22Rv1 (cell line): ENCODE measurements around the gene MRO.

Experiments
- ZFX ChIP-seq: fragments of 450-650 bp; IDR thresholded peaks from 2 replicates; pipeline ENCODE4 v1.6.1; 2017; ENCODE audit warnings: antibody characterized with exemption, borderline replicate concordance
- TF ChIP-seq, protein P1 (sequence below): fragments of 450-650 bp; IDR thresholded peaks from 2 replicates; pipeline ENCODE4 v1.5.1; 2017; ENCODE audit warnings: mild to moderate bottlenecking

DNA sequence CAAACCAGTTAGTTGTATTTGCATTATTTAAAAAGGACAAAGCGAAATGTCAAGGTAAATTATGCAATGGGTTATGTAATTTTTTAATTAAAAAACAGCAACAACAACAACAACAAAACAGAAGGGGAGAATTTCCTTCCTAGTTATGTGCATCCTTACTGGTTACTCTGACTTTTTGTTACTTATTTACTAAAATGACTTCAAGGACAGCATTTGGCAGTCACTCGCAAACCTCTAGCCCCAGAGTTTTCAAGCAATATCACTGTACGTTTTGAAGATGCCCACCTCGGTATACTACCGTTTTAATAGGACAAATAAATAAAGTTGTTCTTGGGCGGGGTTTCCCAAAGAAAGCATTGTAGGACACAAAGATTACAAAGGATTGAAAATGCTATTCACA is 24.7 kb upstream of the MRO start:
- TF ChIP-seq, protein P1, sequence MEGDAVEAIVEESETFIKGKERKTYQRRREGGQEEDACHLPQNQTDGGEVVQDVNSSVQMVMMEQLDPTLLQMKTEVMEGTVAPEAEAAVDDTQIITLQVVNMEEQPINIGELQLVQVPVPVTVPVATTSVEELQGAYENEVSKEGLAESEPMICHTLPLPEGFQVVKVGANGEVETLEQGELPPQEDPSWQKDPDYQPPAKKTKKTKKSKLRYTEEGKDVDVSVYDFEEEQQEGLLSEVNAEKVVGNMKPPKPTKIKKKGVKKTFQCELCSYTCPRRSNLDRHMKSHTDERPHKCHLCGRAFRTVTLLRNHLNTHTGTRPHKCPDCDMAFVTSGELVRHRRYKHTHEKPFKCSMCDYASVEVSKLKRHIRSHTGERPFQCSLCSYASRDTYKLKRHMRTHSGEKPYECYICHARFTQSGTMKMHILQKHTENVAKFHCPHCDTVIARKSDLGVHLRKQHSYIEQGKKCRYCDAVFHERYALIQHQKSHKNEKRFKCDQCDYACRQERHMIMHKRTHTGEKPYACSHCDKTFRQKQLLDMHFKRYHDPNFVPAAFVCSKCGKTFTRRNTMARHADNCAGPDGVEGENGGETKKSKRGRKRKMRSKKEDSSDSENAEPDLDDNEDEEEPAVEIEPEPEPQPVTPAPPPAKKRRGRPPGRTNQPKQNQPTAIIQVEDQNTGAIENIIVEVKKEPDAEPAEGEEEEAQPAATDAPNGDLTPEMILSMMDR = no peak
- TF ChIP-seq ZFX = no peak
